A673 (cell line): ENCODE measurements around the gene GABPA.

Experiments
- CTCF ChIP-seq: fragments of 300-800, 200-600 bp; sonication (generic); conservative IDR thresholded peaks from 2 replicates; pipeline ENCODE4 v1.5.1; 2017; ENCODE audit warnings: low read depth, mild to moderate bottlenecking, antibody characterized with exemption, low read length, moderate library complexity, mixed read lengths
- EZH2 ChIP-seq: fragments of 200-600 bp; sonication (generic); IDR thresholded peaks from 2 replicates; pipeline ENCODE4 v1.6.1; 2017; ENCODE audit warnings: borderline replicate concordance, low read depth, mild to moderate bottlenecking, mixed read lengths, antibody characterized with exemption, low read length; ENCODE audit not compliant: poor library complexity, severe bottlenecking

- TF ChIP-seq CTCF (no peak), EZH2 (no peak)
Measured at GRCh38 chr21:25737421-25737820, 2.6 kb downstream of the GABPA start.
